ENCODE results near the gene CACNA2D3.
"Not testable (repeated sequence)": the region's sequence is repeated elsewhere in the genome, so short reads cannot be mapped to it uniquely, and the experiment has no call there.

The CACNA2D3 gene

GRCh38 chr3:54622678-54623077 is 500.3 kb downstream of the CACNA2D3 start:
- Histone ChIP-seq H3K9me3 (ENCODE audit: control insufficient read depth, low read length) (no peaks in the 10 kb centered on the region), H3K36me3 (ENCODE audit: control insufficient read depth, insufficient read depth, low read length, severe bottlenecking) (no peaks in the 10 kb centered on the region)
- DNase-seq (ENCODE audit: low read depth), result no peak

DNA sequence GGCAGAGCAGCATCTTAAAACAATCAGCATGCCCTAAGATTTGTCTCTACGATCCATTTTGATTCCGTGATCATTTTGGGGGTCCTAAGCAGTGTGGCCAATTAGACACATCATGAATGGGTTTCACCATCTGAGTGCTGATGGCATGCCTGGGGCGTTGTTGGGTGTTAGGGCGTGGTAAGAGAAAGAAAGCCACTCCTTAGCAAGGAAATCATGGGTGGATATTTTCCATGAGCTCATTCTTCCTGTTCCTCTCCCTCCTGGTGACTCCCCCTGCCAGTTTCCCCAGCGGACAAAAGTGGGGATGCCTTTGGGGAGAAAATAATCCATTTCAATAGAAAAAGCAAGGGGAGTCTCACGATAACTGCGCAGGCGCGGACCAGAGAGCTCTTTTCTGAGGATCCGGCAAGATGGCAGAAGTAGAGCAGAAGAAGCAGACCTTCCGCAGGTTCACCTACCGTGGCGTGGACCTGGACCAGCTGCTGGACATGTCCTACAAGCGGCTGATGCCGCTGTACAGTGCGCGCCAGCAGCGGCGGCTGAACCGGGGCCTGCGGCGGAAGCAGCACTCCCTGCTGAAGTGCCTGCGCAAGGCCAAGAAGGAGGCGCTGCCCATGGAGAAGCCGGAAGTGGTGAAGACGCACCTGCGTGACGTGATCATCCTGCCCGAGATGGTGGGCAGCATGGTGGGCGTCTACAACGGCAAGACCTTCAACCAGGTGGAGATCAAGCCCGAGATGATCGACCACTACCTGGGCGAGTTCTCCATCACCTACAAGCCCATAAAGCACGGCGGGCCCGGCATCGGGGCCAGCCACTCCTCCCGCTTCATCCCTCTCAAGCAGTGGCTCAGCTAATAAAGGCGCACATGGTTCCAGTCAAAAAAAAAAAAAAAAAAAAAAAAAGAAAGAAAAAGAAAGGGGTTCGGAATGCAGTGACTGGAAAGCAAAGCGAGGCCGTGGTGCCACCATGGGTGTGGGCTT is 503.7 kb downstream of the CACNA2D3 start:
- no peaks in the 10 kb centered on the region for H3K36me3 ChIP-seq (ENCODE audit: control insufficient read depth, insufficient read depth, low read length, severe bottlenecking)
- H3K9me3 ChIP-seq (ENCODE audit: control insufficient read depth, low read length), result no peaks in the 10 kb centered on the region
- no peak overlapping the region for H3K4me3 ChIP-seq (ENCODE audit: low read length)
- no peaks in the 10 kb centered on the region for H3K4me1 ChIP-seq (ENCODE audit: control insufficient read depth, insufficient read depth, low read length)
- no peaks in the 10 kb centered on the region for H3K27me3 ChIP-seq (replicated peaks; ENCODE audit: control insufficient read depth, insufficient read depth, low read length)
- no peak overlapping the region for H3K9ac ChIP-seq (ENCODE audit: low read length)
- DNase-seq (ENCODE audit: low read depth), result no peak

More at GRCh38 chr3:54622678-54623077, 500.3 kb downstream of the CACNA2D3 start:
- H3K27me3 ChIP-seq (replicated peaks; ENCODE audit: control insufficient read depth, insufficient read depth, low read length), result peaks cover 4% of the 10 kb centered on the region
- no peaks in the 10 kb centered on the region for H3K4me1 ChIP-seq (ENCODE audit: control insufficient read depth, insufficient read depth, low read length)
- no peak overlapping the region for H3K9ac ChIP-seq (ENCODE audit: low read length)
- H3K4me3 ChIP-seq (ENCODE audit: low read length), result no peak overlapping the region

GRCh38 chr3:54628888-54629441 is 506.6 kb downstream of the CACNA2D3 start:
- Histone ChIP-seq H3K4me3 (ENCODE audit: low read length) (no peak overlapping the region), H3K27me3 (replicated peaks; ENCODE audit: control insufficient read depth, insufficient read depth, low read length) (no peaks in the 10 kb centered on the region), H3K4me1 (ENCODE audit: control insufficient read depth, insufficient read depth, low read length) (peaks cover 4% of the 10 kb centered on the region), H3K36me3 (ENCODE audit: control insufficient read depth, insufficient read depth, low read length, severe bottlenecking) (no peaks in the 10 kb centered on the region), H3K9me3 (ENCODE audit: control insufficient read depth, low read length) (no peaks in the 10 kb centered on the region), H3K9ac (ENCODE audit: low read length) (no peak overlapping the region)
- no peak for DNase-seq (ENCODE audit: low read depth)

- DNase-seq (ENCODE audit: low read depth), result no peak
- Histone ChIP-seq H3K9me3 (ENCODE audit: control insufficient read depth, low read length) (no peaks in the 10 kb centered on the region), H3K36me3 (ENCODE audit: control insufficient read depth, insufficient read depth, low read length, severe bottlenecking) (no peaks in the 10 kb centered on the region)
Observed at GRCh38 chr3:54630101-54630623, 507.8 kb downstream of the CACNA2D3 start.

DNA sequence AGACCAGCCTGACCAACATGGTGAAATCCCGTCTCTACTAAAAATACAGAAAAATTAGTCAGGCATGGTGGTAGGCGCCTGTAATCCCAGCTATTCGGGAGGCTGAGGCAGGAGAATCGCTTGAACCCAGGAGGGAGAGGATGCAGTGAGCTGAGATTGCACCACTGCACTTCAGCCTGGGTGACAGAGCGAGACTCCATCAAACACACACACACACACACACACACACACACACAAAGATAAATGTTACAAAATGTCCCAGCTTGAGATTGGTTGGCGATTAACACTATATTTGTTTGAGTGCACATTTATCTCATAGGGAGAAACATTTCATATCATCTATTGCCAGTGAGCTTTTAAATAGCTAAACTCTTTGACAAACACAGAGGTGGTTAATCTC is 508.6 kb downstream of the CACNA2D3 start:
- H3K9ac ChIP-seq (ENCODE audit: low read length); H3K9me3 ChIP-seq (ENCODE audit: control insufficient read depth, low read length); DNase-seq (ENCODE audit: low read depth); H3K4me1 ChIP-seq (ENCODE audit: control insufficient read depth, insufficient read depth, low read length); H3K36me3 ChIP-seq (ENCODE audit: control insufficient read depth, insufficient read depth, low read length, severe bottlenecking); H3K4me3 ChIP-seq (ENCODE audit: low read length); H3K27me3 ChIP-seq (replicated peaks; ENCODE audit: control insufficient read depth, insufficient read depth, low read length): not testable (repeated sequence)

More at GRCh38 chr3:54630101-54630623, 507.8 kb downstream of the CACNA2D3 start:
- Histone ChIP-seq H3K27me3 (replicated peaks; ENCODE audit: control insufficient read depth, insufficient read depth, low read length) (no peaks in the 10 kb centered on the region), H3K9ac (ENCODE audit: low read length) (no peak overlapping the region), H3K4me3 (ENCODE audit: low read length) (no peak overlapping the region), H3K4me1 (ENCODE audit: control insufficient read depth, insufficient read depth, low read length) (peaks cover 4% of the 10 kb centered on the region)

DNA sequence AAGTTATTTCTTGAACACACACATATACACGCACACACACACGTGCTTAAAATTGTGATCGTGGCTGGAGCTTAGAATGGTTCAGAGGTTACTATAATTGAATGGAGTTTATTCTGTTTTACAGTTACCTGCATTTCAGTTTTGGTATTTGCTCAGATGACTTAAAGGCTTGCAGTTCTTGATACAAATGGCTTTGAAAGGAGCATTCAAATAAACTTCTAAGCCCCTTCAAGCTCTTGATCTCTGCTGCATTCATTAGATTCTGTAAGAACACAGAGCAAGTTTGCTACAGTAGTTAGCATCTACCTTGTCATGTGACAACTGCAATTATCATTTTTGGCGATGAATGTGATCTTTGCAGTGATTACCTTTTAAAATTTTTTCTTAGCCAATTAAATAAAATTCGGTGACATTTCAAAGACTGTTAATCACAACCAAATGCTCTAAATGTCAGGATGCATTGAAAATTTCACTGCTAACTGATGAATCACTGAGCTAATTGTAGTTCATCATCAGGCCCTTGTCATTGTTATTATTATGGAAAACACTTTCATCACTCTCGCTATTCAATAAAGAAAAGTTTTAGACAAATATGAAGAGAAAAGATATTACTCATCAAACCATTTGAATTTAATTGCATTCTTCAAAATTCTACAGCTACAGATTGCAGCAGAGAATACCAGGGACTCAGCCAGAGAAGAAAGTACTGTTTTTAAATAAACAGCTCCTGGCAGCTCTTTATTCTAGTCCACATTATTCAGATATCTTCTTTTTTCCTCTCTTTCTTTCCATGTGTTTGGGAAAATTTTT is 509.4 kb downstream of the CACNA2D3 start:
- Histone ChIP-seq H3K4me1 (ENCODE audit: control insufficient read depth, insufficient read depth, low read length) (peaks cover 4% of the 10 kb centered on the region), H3K4me3 (ENCODE audit: low read length) (no peak overlapping the region), H3K9me3 (ENCODE audit: control insufficient read depth, low read length) (no peaks in the 10 kb centered on the region), H3K9ac (ENCODE audit: low read length) (no peak overlapping the region), H3K27me3 (replicated peaks; ENCODE audit: control insufficient read depth, insufficient read depth, low read length) (no peaks in the 10 kb centered on the region), H3K36me3 (ENCODE audit: control insufficient read depth, insufficient read depth, low read length, severe bottlenecking) (no peaks in the 10 kb centered on the region)
- no peak for DNase-seq (ENCODE audit: low read depth)

- Histone ChIP-seq H3K4me1 (ENCODE audit: control insufficient read depth, insufficient read depth, low read length) (peaks cover 4% of the 10 kb centered on the region), H3K4me3 (ENCODE audit: low read length) (no peak overlapping the region), H3K27me3 (replicated peaks; ENCODE audit: control insufficient read depth, insufficient read depth, low read length) (no peaks in the 10 kb centered on the region), H3K9me3 (ENCODE audit: control insufficient read depth, low read length) (no peaks in the 10 kb centered on the region), H3K9ac (ENCODE audit: low read length) (no peak overlapping the region), H3K36me3 (ENCODE audit: control insufficient read depth, insufficient read depth, low read length, severe bottlenecking) (no peaks in the 10 kb centered on the region)
- no peak for DNase-seq (ENCODE audit: low read depth)
Observed at GRCh38 chr3:54632326-54632665, 509.9 kb downstream of the CACNA2D3 start.

- Histone ChIP-seq H3K9ac (ENCODE audit: low read length) (no peak overlapping the region), H3K36me3 (ENCODE audit: control insufficient read depth, insufficient read depth, low read length, severe bottlenecking) (no peaks in the 10 kb centered on the region), H3K9me3 (ENCODE audit: control insufficient read depth, low read length) (no peaks in the 10 kb centered on the region), H3K4me1 (ENCODE audit: control insufficient read depth, insufficient read depth, low read length) (peaks cover 4% of the 10 kb centered on the region), H3K4me3 (ENCODE audit: low read length) (no peak overlapping the region), H3K27me3 (replicated peaks; ENCODE audit: control insufficient read depth, insufficient read depth, low read length) (no peaks in the 10 kb centered on the region)
- DNase-seq (ENCODE audit: low read depth), result no peak
Observed at GRCh38 chr3:54632834-54633233, 510.5 kb downstream of the CACNA2D3 start.

- Histone ChIP-seq H3K27me3 (replicated peaks; ENCODE audit: control insufficient read depth, insufficient read depth, low read length) (no peaks in the 10 kb centered on the region), H3K9ac (ENCODE audit: low read length) (no peak overlapping the region), H3K9me3 (ENCODE audit: control insufficient read depth, low read length) (no peaks in the 10 kb centered on the region), H3K4me1 (ENCODE audit: control insufficient read depth, insufficient read depth, low read length) (peaks cover 4% of the 10 kb centered on the region), H3K4me3 (ENCODE audit: low read length) (no peak overlapping the region), H3K36me3 (ENCODE audit: control insufficient read depth, insufficient read depth, low read length, severe bottlenecking) (no peaks in the 10 kb centered on the region)
- DNase-seq (ENCODE audit: low read depth), result no peak
Observed at GRCh38 chr3:54633444-54634121, 511.2 kb downstream of the CACNA2D3 start.

DNA sequence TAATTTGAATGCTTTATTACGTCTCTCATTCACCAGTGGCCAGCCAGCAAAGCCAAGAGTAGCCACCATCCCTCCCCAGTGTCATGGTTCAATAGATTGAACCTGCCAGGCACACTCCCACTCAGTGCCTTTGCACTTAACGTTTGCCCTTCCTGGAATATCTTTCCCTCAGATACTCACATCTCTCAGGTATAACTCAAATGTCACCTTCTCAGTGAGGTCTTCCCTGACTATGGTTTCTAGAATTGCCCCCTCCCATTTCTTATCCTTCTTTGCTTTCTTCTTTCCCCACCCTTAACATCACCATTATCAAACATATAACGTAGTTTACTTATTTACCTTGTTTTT is 511.7 kb downstream of the CACNA2D3 start:
- Histone ChIP-seq H3K9me3 (ENCODE audit: control insufficient read depth, low read length) (no peaks in the 10 kb centered on the region), H3K9ac (ENCODE audit: low read length) (no peak overlapping the region), H3K4me3 (ENCODE audit: low read length) (no peak overlapping the region), H3K4me1 (ENCODE audit: control insufficient read depth, insufficient read depth, low read length) (peaks cover 4% of the 10 kb centered on the region), H3K36me3 (ENCODE audit: control insufficient read depth, insufficient read depth, low read length, severe bottlenecking) (no peaks in the 10 kb centered on the region), H3K27me3 (replicated peaks; ENCODE audit: control insufficient read depth, insufficient read depth, low read length) (no peaks in the 10 kb centered on the region)
- DNase-seq (ENCODE audit: low read depth), result no peak
